Neutrophil (primary cell): ENCODE data around the gene GBP6.
"Not testable (repeated sequence)": the region's sequence is repeated elsewhere in the genome, so short reads cannot be mapped to it uniquely, and the experiment has no call there.

ENCODE experiments used
- H3K27ac ChIP-seq: fragments of 200-600 bp; sonication (generic); 2 replicates; pipeline ENCODE4 v1.5.1; 2016; ENCODE audit warnings: mild to moderate bottlenecking, moderate library complexity
- H3K27me3 ChIP-seq: fragments of 200-600 bp; sonication (generic); 2 replicates; pipeline ENCODE4 v1.6.0; 2016; ENCODE audit warnings: mild to moderate bottlenecking
- H3K36me3 ChIP-seq: fragments of 200-600 bp; sonication (generic); 2 replicates; pipeline ENCODE4 v1.5.1; 2017
- H3K4me1 ChIP-seq, 2 experiments: fragments of 200-600 bp in 1 of 2; sonication (generic) in 1 of 2; 1 replicate in 1 of 2; 2 replicates in 1 of 2; pipeline versions ENCODE4 v1.5.1 to v1.6.1; 2013 to 2016; ENCODE audit warnings: low read depth in 1 of 2, low read length in 1 of 2, mild to moderate bottlenecking in 1 of 2, moderate library complexity in 1 of 2; ENCODE audit not compliant: control insufficient read depth in 1 of 2, insufficient read depth in 1 of 2
- H3K4me3 ChIP-seq, 2 experiments: fragments of 200-600 bp in 1 of 2; sonication (generic) in 1 of 2; 1 replicate in 1 of 2; 2 replicates in 1 of 2; pipeline ENCODE4 v1.5.1; 2013 to 2016; ENCODE audit warnings: low read depth in 1 of 2, low read length in 1 of 2, mild to moderate bottlenecking in 1 of 2, moderate library complexity in 1 of 2
- H3K9me3 ChIP-seq: fragments of 200-600 bp; sonication (generic); 2 replicates; pipeline ENCODE4 v1.5.1; 2016
- CTCF ChIP-seq: fragments of 200-600 bp; sonication (generic); IDR thresholded peaks from 2 replicates; pipeline ENCODE4 v1.5.1; 2016; ENCODE audit warnings: antibody characterized with exemption

Gene GBP6

DNA sequence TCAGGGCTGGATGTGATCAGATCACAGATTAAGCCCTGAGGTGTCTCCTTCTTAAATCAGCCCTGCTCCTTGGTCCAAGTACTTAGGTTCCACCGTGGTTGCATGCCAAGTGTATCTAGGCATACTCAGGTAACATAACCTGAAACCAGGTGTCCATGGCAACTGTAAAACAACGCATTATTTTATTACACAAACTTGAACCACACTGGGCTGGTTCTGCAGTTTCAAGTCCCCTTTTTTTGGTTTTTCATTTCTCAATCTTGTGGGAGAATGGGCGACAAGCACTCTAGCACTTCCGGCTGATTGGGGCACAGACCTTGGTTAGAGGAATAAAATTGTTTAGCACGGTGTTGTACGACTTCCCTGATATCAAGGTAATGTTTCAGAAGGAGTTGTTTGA lies 65.2 kb downstream of the GBP6 start:
- no peak for TF ChIP-seq CTCF
- H3K4me1 ChIP-seq: no peaks in the 10 kb centered on the region
- H3K27me3 ChIP-seq: no peaks in the 10 kb centered on the region
- no peaks in the 10 kb centered on the region for H3K9me3 ChIP-seq
- H3K27ac ChIP-seq: no peak overlapping the region
- no peak overlapping the region for H3K4me3 ChIP-seq
- no peaks in the 10 kb centered on the region for H3K36me3 ChIP-seq

GRCh38 chr1:89429681-89430080 lies 65.8 kb downstream of the GBP6 start:
- H3K27me3 ChIP-seq, H3K36me3 ChIP-seq, H3K4me1 ChIP-seq, H3K9me3 ChIP-seq, H3K4me3 ChIP-seq, H3K27ac ChIP-seq: not testable (repeated sequence)

DNA sequence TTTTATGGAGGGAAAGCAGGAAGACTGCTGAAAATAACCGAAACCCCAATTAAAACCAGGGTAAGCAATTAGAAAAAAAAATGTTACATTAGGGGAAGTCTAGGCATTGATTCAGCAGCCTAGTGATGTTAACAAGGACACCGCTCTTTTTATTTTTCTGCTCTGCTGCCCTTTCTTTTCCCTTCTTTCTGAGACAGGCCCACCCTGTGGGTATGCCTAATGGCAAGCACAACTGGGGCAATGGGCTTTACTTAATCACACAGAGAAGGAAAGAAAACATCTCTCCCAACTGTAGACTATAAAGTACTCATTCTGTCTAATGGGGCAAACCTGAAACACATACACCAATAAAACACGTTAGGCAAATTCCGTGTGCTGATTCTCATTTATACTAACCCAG lies 69.6 kb downstream of the GBP6 start:
- Histone ChIP-seq H3K4me1 (no peaks in the 10 kb centered on the region), H3K27me3 (no peaks in the 10 kb centered on the region), H3K27ac (no peak overlapping the region), H3K36me3 (no peaks in the 10 kb centered on the region), H3K9me3 (no peaks in the 10 kb centered on the region), H3K4me3 (no peak overlapping the region)
- no peak for TF ChIP-seq CTCF

DNA sequence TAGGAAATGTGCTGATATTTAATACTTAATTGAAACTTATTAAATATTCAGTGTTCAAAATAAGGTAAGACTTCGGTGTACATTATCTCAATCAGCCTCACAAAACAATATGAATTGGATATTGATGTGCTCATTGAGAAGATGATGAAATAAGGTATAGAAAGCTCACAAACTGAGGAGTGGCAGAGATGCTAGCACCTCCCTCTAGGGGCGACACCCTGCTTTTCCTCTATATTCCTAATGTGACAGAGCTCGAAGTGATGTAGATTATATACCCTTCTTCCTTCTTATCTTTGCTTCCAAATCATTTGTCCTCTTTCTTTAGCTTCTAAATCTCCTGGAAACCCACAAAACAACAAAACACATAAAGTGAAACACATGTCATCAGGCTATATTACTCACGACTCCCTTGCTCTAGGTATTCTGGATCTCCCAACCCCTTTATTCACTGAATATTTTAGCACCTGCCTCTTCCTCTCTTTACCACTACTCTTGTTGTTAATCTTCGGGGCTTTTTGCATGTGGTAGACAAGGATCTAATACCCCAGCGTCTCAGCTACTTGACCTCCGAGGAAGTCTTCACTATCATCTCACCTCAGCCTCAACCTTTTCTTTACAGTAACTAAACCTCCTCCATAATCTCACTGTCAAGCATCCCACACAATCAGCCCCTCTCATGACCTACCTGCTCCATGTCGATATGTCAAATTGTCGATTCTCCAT lies 70.4 kb downstream of the GBP6 start:
- not testable (repeated sequence) for H3K9me3 ChIP-seq, H3K4me3 ChIP-seq, H3K27me3 ChIP-seq, H3K27ac ChIP-seq, H3K36me3 ChIP-seq, H3K4me1 ChIP-seq
